GDM1 (cell line): ENCODE data around the gene PTGIS.
A peak's percentile ranks its signal among the peaks of the same experiment; 100 is the strongest.
"Not testable (repeated sequence)": the region's sequence is repeated elsewhere in the genome, so short reads cannot be mapped to it uniquely, and the experiment has no call there.

Source experiments
- DNase-seq: peaks from one replicate; lab custom pipeline; 2025; lab: John Stamatoyannopoulos, UW

PTGIS gene

DNA sequence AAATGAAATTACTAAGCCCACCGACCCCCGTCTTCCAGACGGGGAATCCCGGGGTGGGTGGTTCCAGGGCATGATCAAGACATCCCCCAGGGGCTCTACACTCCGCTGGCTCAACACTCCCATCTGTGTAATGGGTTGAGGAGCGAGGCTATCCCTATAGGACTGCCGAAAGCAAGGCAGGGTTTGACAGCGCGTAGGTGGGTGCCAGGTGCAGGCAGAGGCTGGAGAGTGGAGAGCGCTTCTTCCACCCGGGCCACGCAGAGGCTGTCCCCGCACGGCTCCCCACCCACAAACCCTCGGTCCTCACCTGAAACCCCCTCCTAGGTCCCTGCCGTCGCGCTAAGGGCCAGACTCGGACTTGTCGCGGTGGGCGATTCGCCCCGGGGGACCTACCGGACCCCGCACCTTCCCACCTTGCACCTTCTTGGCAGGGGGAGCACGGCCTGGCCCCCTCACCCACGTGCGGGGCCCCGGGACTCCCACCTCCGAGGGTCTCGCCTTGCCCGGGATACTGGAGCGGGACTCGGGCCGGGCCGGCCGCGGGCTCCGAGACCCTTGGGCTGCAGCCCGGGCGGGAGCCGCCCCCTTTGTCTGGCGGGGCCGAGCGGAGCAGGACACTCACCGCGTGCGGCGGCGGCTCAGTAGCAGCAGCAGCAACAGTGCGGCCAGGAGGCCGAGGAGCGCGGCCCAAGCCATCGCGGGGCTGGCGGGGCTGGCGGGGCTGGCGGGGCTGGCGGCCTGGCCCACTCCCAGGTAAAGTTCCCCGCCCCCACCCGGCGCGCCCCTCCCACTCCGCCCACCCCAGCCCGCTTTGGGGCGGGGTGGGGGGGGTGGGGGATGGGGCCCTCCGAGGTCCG, at the start of gene PTGIS:
TSS of gene PTGIS (minus strand) at position 717 of the 857 bp plus-strand sequence. CDS start at position 696, 21 bp downstream.
- DNase-seq, result no peak

DNA sequence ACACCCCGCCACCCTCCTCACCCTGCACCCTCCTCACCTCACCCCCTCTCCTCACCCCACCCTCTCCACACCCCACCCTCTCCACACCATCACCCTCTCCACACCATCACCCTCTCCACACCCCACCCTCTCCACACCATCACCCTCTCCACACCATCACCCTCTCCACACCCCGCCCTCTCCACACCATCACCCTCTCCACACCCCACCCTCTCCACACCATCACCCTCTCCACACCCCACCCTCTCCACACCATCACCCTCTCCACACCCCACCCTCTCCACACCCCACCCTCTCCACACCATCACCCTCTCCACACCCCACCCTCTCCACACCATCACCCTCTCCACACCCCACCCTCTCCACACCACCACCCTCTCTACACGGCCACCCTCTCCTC, 49.5 kb upstream of the PTGIS start:
- DNase-seq, result not testable (repeated sequence)

DNA sequence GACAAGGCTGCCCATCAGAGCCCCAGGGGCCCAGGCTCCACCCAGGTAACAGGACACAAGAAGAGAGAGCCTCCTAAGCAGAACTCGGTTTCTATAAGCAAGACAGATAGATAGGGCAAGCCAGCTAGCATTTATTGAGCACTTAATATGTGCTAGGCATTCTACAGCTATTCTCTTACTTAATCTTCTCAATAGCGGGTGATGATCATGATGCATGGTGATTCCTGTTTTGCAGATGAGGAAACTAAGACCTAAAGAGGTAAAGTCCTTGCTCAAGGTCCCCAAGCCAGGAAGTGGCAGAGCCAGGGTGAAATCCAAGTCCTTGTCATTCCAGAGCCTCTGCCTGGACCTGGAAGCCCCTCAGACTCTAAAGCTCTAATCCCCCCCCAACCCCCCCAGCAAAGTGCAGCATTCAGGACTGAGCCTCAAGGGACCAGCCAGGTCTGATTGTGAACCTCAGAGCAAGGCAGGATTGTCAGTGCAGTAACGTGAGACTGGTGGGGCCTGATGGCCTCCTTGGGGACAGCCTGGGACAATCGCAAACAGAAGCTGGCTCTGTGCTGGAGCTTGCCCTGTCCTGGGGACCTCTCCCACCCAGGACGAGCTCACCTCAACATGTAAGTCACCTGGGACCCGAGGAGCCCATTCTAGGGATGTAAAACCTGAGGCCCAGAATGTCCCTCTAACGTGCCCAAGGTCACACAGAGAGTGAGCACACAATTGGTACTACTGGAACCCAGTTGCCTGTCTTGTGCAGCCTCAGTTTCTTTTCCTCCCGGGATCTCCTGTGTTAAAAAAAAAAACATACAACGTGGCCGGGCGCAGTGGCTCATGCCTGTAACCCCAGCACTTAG, 48.4 kb upstream of the PTGIS start:
- DNase-seq, result no peak

- no peak for DNase-seq
These were observed 47.6 kb upstream of the PTGIS start for GRCh38 chr20:49615401-49616153.

- DNase-seq, result not testable (repeated sequence)
These were observed 47.1 kb upstream of the PTGIS start for GRCh38 chr20:49615051-49615400.

DNA sequence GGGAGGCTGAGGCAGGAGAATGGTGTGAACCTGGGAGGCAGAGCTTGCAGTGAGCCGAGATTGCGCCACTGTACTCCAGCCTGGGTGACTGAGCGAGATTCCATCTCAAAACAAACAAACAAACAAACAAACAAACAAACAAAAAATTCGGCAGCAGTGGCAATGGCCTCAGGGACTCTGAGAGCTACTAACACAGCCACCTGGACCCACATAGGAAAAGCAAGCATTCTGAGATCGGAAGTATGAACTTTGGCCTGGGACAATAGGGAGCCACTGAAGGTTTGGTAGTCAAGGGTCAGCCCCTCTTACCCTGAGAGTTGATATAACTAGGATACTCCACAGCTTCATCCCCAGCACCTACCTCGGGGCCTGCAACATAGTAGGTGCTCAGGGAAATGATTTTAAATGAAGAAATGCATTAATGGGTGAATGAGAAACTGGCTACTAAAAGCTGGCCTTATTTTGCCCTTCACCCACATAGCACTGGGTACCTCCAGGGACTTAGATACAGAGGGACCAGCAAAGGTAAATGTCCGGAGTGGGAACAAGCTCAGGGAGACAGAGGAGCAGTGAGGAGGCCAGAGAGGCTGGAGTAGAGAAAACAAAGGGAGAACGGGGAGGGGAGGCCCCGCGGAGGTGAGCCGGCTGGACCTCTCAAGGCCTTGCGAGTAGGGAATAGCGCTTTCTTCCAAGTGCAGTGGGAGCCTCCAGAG, 46.6 kb upstream of the PTGIS start:
- DNase-seq, result no peak

GRCh38 chr20:49612127-49612738, 44.3 kb upstream of the PTGIS start:
- DNase-seq, result no peak

DNA sequence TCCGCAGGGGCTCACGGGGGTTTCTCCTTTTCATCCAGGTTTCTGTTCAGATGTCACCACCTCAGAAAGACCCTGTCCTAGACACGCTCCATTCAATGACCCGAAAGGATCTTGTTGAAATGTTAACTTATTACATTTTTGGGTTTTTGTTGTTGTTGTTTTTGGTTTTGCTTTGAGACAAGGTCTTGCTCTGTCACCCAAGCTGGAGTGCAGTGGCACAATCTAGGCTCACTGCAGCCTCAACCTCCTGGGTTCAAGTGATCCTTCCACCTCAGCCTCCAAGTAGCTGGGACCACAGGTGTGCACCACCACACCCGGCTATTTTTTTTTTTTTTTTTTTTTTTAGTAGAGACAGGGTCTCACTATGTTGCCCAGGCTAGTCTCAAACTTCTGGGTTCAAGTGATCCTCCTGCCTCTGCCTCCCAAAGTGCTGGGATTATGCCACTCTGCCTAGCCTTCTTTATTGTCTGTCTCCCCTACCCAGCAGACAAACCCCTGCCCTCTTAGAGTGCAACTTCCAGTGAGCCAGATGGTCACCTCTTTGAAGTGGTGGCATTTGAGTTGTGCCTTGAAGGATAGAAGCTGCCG, 43.7 kb upstream of the PTGIS start:
- DNase-seq, result not testable (repeated sequence)

DNA sequence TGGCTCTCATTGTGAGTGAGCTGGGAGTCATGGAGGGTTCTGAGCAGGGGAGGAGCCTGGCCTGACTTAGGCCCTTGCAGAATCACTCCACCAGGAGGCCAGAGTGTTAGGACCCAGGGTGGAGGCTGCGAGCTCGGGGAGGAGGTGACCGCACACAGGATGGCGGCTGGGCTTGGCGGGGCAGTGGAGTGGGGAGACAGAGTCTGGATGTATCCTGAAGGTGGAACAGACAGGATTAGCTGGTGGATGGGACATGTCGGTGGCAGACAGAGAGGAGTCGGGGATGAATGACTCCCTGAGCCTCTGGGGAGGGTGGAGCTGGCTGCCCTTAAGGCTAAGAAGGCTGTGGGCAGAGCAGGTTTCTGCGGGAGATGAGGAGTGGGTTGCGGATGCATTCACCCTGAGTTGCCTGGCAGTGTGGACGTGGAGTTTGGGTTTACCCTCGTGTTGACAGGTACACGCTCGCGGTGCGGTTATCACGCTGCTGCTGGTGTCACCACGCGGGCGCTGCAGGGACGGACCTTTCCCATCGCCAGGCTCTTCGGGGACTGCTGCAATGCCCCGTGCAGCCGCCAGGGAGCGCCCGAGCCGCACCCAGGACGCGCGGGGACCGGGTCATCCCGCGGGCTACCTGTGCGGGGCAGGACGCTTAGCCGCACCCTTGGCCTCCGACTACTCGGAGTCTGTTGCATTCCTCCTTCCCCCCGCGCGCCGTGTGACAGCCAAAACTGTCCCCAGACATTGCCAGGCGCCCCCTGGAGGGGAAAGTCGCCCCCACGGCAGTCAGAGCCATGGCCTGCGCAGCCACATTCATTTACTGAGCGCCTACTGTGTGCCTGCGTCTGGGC, 43.0 kb upstream of the PTGIS start:
- peak; percentile 30 for DNase-seq

GRCh38 chr20:49608752-49609670, 41.1 kb upstream of the PTGIS start:
- peak; percentile 32 for DNase-seq

- no peak for DNase-seq
These were observed 39.6 kb upstream of the PTGIS start for GRCh38 chr20:49607568-49607967.

DNA sequence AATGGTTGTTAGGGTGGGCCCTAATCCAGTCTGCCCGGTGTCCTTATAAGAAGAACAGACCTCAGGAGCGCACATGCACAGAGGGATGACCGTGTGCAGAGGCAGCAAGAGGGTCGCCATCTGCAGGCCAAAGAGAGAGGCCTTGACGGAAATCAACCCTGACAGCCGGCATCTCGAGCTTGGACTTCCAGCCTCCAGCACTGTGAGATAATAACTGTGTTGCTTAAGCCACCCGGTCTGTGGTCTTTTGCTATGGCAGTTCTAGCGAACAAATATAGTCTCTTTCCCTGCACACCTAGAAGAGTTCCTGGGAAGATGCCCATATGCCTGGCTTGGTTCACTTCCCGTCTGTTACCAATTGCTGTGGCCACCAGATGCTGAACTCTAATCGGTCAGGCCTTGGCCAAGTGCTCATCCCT, 35.3 kb upstream of the PTGIS start:
- DNase-seq, result no peak

DNA sequence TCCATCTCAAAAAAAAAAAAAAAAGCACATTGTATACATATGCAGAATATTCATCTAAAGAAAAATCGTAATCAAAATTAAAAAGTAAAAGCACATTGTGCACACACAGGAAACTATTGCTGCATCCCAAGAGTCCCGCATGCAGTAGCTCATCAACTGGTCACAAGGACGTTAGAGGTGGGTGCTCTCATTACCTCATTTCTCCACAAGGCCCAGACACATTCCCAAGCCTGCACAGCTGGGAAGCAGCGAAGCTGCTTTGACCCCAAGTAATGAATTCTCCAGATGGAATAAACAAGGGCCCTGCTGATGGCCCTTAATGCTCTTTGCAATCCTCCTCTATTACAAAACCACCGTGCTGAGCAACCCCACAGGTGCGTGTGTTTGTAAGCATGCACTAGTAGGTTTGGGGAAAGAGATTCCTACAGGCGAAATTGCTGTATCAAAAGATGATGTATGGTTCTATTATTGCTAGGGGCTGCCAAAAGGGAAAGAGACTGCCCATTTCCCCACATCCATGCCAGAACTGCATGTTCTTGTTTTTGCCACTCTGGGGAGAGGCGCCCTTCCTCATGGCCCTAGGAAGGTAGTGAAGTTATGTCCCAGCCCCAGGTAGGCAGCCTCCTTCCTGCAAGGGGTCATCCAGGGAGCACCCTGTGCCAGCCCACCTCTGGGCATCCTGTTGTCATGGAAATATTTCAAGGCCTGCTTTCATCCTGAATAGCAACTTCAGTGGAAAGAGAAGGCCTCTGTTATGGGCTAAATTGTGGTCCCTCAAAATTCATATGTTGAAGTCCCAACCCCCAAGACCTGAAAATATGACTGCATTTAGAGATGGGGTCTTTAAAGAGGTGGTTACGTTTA, 34.6 kb upstream of the PTGIS start:
- no peak for DNase-seq

GRCh38 chr20:49601153-49601924, 33.4 kb upstream of the PTGIS start:
- no peak for DNase-seq

DNA sequence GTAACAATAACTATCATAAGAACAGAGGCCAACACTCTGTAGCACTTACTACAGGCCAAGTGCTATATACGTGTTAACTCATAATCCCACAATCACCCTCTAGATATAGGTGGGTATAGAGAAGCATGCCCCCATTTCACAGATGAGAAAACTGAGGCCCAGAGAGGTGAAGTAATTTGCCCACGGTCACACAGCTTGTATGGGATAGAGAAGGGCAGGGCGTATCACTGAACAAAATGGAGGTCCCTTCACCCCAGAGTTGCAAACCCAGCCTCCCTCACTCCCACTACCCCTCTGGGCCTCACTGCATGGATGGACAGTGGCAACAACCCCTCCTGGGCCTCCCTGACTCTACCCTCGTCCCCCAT, 31.8 kb upstream of the PTGIS start:
- no peak for DNase-seq

- no peak for DNase-seq
These were observed 30.0 kb upstream of the PTGIS start for GRCh38 chr20:49597825-49598395.
